Cardiac muscle cell (in vitro differentiated cells and primary cell): Measurements from ENCODE around the gene ACTRT2. TPM values are rescaled to one million over a fixed set of nuclear protein-coding genes. Genes with fewer than 3 reads are reported as not detected.

Experiments used
- DNase-seq, 2 donors: peaks; one replicate each; pipeline versions ENCODE4 v3.0.0 to v3.0.0-alpha.2; 2010 to 2017; ENCODE audit warnings: low read depth in 1 of 2, low spot score in 1 of 2
- H3K27ac ChIP-seq: fragments of 200-600 bp; sonication (generic); 2 replicates; pipeline ENCODE4 v1.5.1; 2016
- H3K27me3 ChIP-seq: fragments of 200-600 bp; sonication (generic); 2 replicates; pipeline ENCODE4 v1.6.0; 2016; ENCODE audit warnings: control low read depth
- H3K36me3 ChIP-seq: fragments of 200-600 bp; sonication (generic); 2 replicates; pipeline ENCODE4 v1.5.1; 2016; ENCODE audit warnings: control low read depth
- H3K4me1 ChIP-seq: fragments of 200-600 bp; sonication (generic); 2 replicates; pipeline ENCODE4 v1.8.1; 2017; ENCODE audit warnings: low read depth, mild to moderate bottlenecking, mixed run types
- H3K4me3 ChIP-seq: fragments of 200-600 bp; sonication (generic); 2 replicates; pipeline ENCODE4 v1.5.1; 2016; ENCODE audit warnings: mild to moderate bottlenecking
- H3K9me3 ChIP-seq: fragments of 200-600 bp; sonication (generic); 2 replicates; pipeline ENCODE4 v1.5.1; 2017; ENCODE audit warnings: low read depth, mild to moderate bottlenecking, control low read depth
- polyA plus RNA-seq: library from polyadenylated mRNA; unstranded; fragments of >200 nt; fragmentation: Nextera tagmentation; extraction: Ambion mirVana; gene quantifications from 2 replicates; pipeline ENCODE4 v1.2.1, GENCODE V29; 2016
- total RNA-seq: library from RNA; depleted of rRNA; stranded (reverse); fragments of >200 nt; gene quantifications from 2 replicates; pipeline ENCODE4 v1.2.3, GENCODE V29; 2016
- TF ChIP-seq, protein P1 (sequence below): IDR thresholded peaks from 2 replicates; pipeline ENCODE4 v1.5.1; 2012; ENCODE audit warnings: low read depth, mild to moderate bottlenecking, low read length

Gene ACTRT2
- total and polyA plus RNA-seq, 2 experiments from 2014 or later = not detected

GRCh38 chr1:3016641-3017439 is 4.4 kb upstream of the ACTRT2 start:
- H3K27ac ChIP-seq = no peak overlapping the region
- no peak for DNase-seq
- H3K9me3 ChIP-seq = no peaks in the 10 kb centered on the region
- no peaks in the 10 kb centered on the region for H3K4me1 ChIP-seq
- no peaks in the 10 kb centered on the region for H3K36me3 ChIP-seq
- no peaks in the 10 kb centered on the region for H3K27me3 ChIP-seq
- TF ChIP-seq, protein P1, sequence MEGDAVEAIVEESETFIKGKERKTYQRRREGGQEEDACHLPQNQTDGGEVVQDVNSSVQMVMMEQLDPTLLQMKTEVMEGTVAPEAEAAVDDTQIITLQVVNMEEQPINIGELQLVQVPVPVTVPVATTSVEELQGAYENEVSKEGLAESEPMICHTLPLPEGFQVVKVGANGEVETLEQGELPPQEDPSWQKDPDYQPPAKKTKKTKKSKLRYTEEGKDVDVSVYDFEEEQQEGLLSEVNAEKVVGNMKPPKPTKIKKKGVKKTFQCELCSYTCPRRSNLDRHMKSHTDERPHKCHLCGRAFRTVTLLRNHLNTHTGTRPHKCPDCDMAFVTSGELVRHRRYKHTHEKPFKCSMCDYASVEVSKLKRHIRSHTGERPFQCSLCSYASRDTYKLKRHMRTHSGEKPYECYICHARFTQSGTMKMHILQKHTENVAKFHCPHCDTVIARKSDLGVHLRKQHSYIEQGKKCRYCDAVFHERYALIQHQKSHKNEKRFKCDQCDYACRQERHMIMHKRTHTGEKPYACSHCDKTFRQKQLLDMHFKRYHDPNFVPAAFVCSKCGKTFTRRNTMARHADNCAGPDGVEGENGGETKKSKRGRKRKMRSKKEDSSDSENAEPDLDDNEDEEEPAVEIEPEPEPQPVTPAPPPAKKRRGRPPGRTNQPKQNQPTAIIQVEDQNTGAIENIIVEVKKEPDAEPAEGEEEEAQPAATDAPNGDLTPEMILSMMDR = no peak
- no peak overlapping the region for H3K4me3 ChIP-seq

- Histone ChIP-seq H3K4me1 (no peaks in the 10 kb centered on the region), H3K4me3 (no peak overlapping the region), H3K27ac (no peak overlapping the region), H3K9me3 (no peaks in the 10 kb centered on the region), H3K36me3 (no peaks in the 10 kb centered on the region), H3K27me3 (no peaks in the 10 kb centered on the region)
- no peak for DNase-seq
- TF ChIP-seq, protein P1 = no peak
These were observed 3.7 kb upstream of the ACTRT2 start for GRCh38 chr1:3017440-3018050.

DNA sequence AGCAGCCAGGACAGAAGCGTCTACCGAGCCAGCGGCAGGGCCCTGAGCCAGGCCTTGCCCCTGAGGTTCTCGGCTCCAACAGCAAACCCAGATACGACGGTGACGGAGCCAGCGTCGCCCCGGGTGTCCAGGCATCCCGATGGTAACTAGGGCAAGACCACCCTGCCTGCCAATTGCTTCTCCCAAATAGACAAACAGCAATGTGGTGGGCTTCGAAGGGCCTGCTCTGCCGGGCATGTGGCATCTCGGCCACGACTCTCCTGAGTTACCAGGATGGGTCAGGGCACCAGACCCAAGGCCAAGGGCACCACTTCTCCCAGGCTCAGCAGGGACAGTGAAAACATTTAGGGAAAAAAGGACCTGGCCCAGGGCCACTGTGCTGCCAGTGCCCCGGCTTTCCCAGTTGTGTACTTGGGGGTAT is 3.2 kb upstream of the ACTRT2 start:
- Histone ChIP-seq H3K4me3 (no peak overlapping the region), H3K9me3 (no peaks in the 10 kb centered on the region), H3K27me3 (no peaks in the 10 kb centered on the region), H3K36me3 (no peaks in the 10 kb centered on the region), H3K27ac (no peak overlapping the region), H3K4me1 (no peaks in the 10 kb centered on the region)
- DNase-seq = no peak
- TF ChIP-seq, protein P1 = no peak

DNA sequence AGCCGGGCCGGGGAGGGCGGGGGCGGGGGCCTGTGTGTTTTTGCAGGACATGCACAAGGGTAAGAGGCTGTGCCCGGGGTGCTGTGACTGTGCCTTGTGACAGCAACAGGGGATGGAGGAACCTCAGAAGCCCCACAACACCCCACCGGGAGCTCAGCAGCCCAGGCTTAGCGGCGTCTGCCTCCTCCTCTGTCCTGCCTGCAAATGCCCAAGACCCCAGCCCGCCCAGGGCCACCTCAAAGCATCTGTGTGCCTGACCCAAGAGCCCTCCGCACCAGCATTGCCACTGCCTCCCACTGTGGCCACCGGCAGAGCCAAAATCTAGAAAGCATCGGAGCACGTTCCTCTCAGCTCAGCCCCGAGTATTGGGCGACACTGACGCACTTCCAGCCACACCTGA is 2.7 kb upstream of the ACTRT2 start:
- no peaks in the 10 kb centered on the region for H3K9me3 ChIP-seq
- TF ChIP-seq, protein P1 = no peak
- H3K27ac ChIP-seq = no peak overlapping the region
- no peaks in the 10 kb centered on the region for H3K36me3 ChIP-seq
- no peak overlapping the region for H3K4me3 ChIP-seq
- DNase-seq = no peak
- no peaks in the 10 kb centered on the region for H3K27me3 ChIP-seq
- H3K4me1 ChIP-seq = no peaks in the 10 kb centered on the region

GRCh38 chr1:3019007-3019515 is 2.2 kb upstream of the ACTRT2 start:
- no peak for DNase-seq
- Histone ChIP-seq H3K9me3 (no peaks in the 10 kb centered on the region), H3K27me3 (no peaks in the 10 kb centered on the region), H3K4me3 (no peak overlapping the region), H3K36me3 (no peaks in the 10 kb centered on the region), H3K4me1 (no peaks in the 10 kb centered on the region), H3K27ac (no peak overlapping the region)
- TF ChIP-seq, protein P1 = no peak
